Activated gamma-delta T cell (primary cell): ENCODE results near the gene RAP1GAP.
"Not testable (repeated sequence)": the region's sequence is repeated elsewhere in the genome, so short reads cannot be mapped to it uniquely, and the experiment has no call there.

Experiments used
- DNase-seq: peaks from one replicate; lab custom pipeline; 2025; lab: John Stamatoyannopoulos, UW

Gene RAP1GAP

GRCh38 chr1:21677168-21677567, 8.0 kb upstream of the RAP1GAP start:
- DNase-seq: no peak

GRCh38 chr1:21674957-21675356, 5.8 kb upstream of the RAP1GAP start:
- no peak for DNase-seq

GRCh38 chr1:21673853-21674252, 4.7 kb upstream of the RAP1GAP start:
- not testable (repeated sequence) for DNase-seq

- no peak for DNase-seq
Observed at GRCh38 chr1:21673277-21673780, 4.2 kb upstream of the RAP1GAP start.

- no peak for DNase-seq
Observed at GRCh38 chr1:21672478-21673276, 3.5 kb upstream of the RAP1GAP start.

- DNase-seq: no peak
Observed at GRCh38 chr1:21671915-21672314, 2.8 kb upstream of the RAP1GAP start.

- DNase-seq: no peak
Observed at GRCh38 chr1:21670956-21671902, 2.1 kb upstream of the RAP1GAP start.

- DNase-seq: no peak
Observed at GRCh38 chr1:21670059-21670881, 1.1 kb upstream of the RAP1GAP start.

- no peak for DNase-seq
Observed at GRCh38 chr1:21668951-21669257, 253 bp downstream of the RAP1GAP start.

GRCh38 chr1:21668232-21668950, 766 bp downstream of the RAP1GAP start:
- DNase-seq: no peak

- DNase-seq: no peak
Observed at GRCh38 chr1:21667348-21668231, 1.6 kb downstream of the RAP1GAP start.

- no peak for DNase-seq
Observed at GRCh38 chr1:21666576-21667320, 2.4 kb downstream of the RAP1GAP start.

- no peak for DNase-seq
Observed at GRCh38 chr1:21665711-21666575, 3.2 kb downstream of the RAP1GAP start.

- DNase-seq: no peak
Observed at GRCh38 chr1:21664806-21665588, 4.2 kb downstream of the RAP1GAP start.

- DNase-seq: no peak
Observed at GRCh38 chr1:21663951-21664805, 5.0 kb downstream of the RAP1GAP start.

GRCh38 chr1:21663248-21663950, 5.8 kb downstream of the RAP1GAP start:
- DNase-seq: no peak
